Activated CD8-positive, alpha-beta T cell treated with anti-CD3 and anti-CD28 coated beads for 36 hours (primary cell): ENCODE measurements around the gene SFSWAP. TPM values are rescaled to one million over a fixed set of nuclear protein-coding genes. Genes with fewer than 3 reads are reported as not detected.

Source experiments
- ATAC-seq: fragments of 200-7000 bp; cut with Tn5 transposase; one replicate; pipeline ENCODE4 v1.10.0; 2021; ENCODE audit warnings: mild to moderate bottlenecking, moderate library complexity
- CTCF ChIA-PET: fragments of 350-600 bp; sonication (Branson Sonifier 250); formaldehyde crosslinking; loops from one replicate; lab custom pipeline; 2021; ENCODE audit warnings: antibody characterized with exemption; lab: Charles Lee
- POLR2A ChIA-PET: fragments of 350-600 bp; sonication (Branson Sonifier 250); formaldehyde crosslinking; loops from one replicate; lab custom pipeline; 2021; ENCODE audit warnings: antibody characterized with exemption; lab: Charles Lee
- DNase-seq: peaks from one replicate; pipeline ENCODE4 v3.0.0-alpha.2; 2020
- H3K27ac Mint-ChIP-seq: one replicate; pipeline ENCODE4 v1.8.0; 2021; ENCODE audit warnings: mild to moderate bottlenecking, mixed read lengths
- H3K27me3 Mint-ChIP-seq: one replicate; pipeline ENCODE4 v1.8.0; 2021; ENCODE audit warnings: mixed read lengths
- H3K36me3 Mint-ChIP-seq: one replicate; pipeline ENCODE4 v1.8.0; 2021; ENCODE audit warnings: low read depth, mixed read lengths
- H3K4me1 Mint-ChIP-seq: one replicate; pipeline ENCODE4 v1.8.0; 2021; ENCODE audit warnings: low read depth, mixed read lengths
- H3K4me3 Mint-ChIP-seq: one replicate; pipeline ENCODE4 v1.8.0; 2021; ENCODE audit warnings: mild to moderate bottlenecking, moderate library complexity, mixed read lengths
- H3K9me3 Mint-ChIP-seq: one replicate; pipeline ENCODE4 v1.8.0; 2021; ENCODE audit warnings: mixed read lengths
- CTCF ChIP-seq: fragments of 200-600 bp; IDR thresholded peaks from one replicate; pipeline ENCODE4 v1.8.0; 2022; ENCODE audit warnings: antibody characterized with exemption, mild to moderate bottlenecking
- intact Hi-C: fragments of 100-400 bp; cut with micrococcal nuclease; formaldehyde crosslinking; loops from one replicate; pipeline ENCODE4 v1.10.0; 2022
- total RNA-seq, 2 experiments: library from RNA; stranded (reverse); gene quantifications; one replicate each; pipeline ENCODE4 v1.2.3, GENCODE V29; 2021

SFSWAP gene
- total RNA-seq, 2 experiments from 2014 or later: 47.6 to 49.3 TPM

GRCh38 chr12:131844140-131844539, 133.2 kb downstream of the SFSWAP start:
- DNase-seq: no peak
- no peaks in the 10 kb centered on the region for H3K9me3 Mint-ChIP-seq
- TF ChIP-seq CTCF: no peak
- H3K27ac Mint-ChIP-seq: no peak overlapping the region
- no peaks in the 10 kb centered on the region for H3K27me3 Mint-ChIP-seq
- POLR2A ChIA-PET: no interaction called here
- CTCF ChIA-PET: no interaction called here
- no peaks in the 10 kb centered on the region for H3K36me3 Mint-ChIP-seq
- no peak overlapping the region for H3K4me3 Mint-ChIP-seq
- ATAC-seq: no peak
- intact Hi-C loops: no loop called here
- no peaks in the 10 kb centered on the region for H3K4me1 Mint-ChIP-seq

- Mint-ChIP-seq H3K36me3 (no peaks in the 10 kb centered on the region), H3K9me3 (no peaks in the 10 kb centered on the region), H3K4me3 (no peak overlapping the region), H3K27ac (no peak overlapping the region), H3K4me1 (no peaks in the 10 kb centered on the region), H3K27me3 (no peaks in the 10 kb centered on the region)
- ATAC-seq: no peak
- DNase-seq: no peak
- intact Hi-C loops: no loop called here
- CTCF ChIA-PET: no interaction called here
- POLR2A ChIA-PET: no interaction called here
- TF ChIP-seq CTCF: no peak
These were observed 133.8 kb downstream of the SFSWAP start for GRCh38 chr12:131844656-131845055.

DNA sequence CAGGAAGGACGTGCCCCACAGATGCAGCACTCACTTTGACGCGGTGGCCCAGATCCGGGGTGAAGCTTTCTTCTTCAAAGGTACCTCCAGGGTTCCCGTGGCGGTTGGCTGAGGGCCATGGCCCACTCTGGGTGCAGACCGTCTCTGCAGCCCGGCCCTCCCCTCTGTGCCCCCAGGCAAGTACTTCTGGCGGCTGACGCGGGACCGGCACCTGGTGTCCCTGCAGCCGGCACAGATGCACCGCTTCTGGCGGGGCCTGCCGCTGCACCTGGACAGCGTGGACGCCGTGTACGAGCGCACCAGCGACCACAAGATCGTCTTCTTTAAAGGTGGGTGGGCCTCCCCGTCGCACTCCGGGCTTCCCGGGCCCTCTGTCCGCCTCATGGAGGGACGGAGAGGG, 134.2 kb downstream of the SFSWAP start:
- intact Hi-C loops: no loop called here
- H3K27me3 Mint-ChIP-seq: no peaks in the 10 kb centered on the region
- ATAC-seq (no peak), DNase-seq (no peak)
- H3K4me1 Mint-ChIP-seq: no peaks in the 10 kb centered on the region
- H3K9me3 Mint-ChIP-seq: no peaks in the 10 kb centered on the region
- TF ChIP-seq CTCF: no peak
- POLR2A ChIA-PET: no interaction called here
- CTCF ChIA-PET: no interaction called here
- no peak overlapping the region for H3K27ac Mint-ChIP-seq
- H3K36me3 Mint-ChIP-seq: no peaks in the 10 kb centered on the region
- H3K4me3 Mint-ChIP-seq: no peak overlapping the region

GRCh38 chr12:131847456-131847855, 136.6 kb downstream of the SFSWAP start:
- ChIA-PET POLR2A (no interaction called here), CTCF (no interaction called here)
- Mint-ChIP-seq H3K27ac (no peak overlapping the region), H3K9me3 (no peaks in the 10 kb centered on the region), H3K4me3 (no peak overlapping the region), H3K36me3 (no peaks in the 10 kb centered on the region), H3K4me1 (no peaks in the 10 kb centered on the region), H3K27me3 (no peaks in the 10 kb centered on the region)
- no peak for TF ChIP-seq CTCF
- no peak for DNase-seq
- intact Hi-C loops: no loop called here
- ATAC-seq: no peak

GRCh38 chr12:131848753-131849152, 137.9 kb downstream of the SFSWAP start:
- no peak for TF ChIP-seq CTCF
- DNase-seq (no peak), ATAC-seq (no peak)
- Mint-ChIP-seq H3K27me3 (no peaks in the 10 kb centered on the region), H3K27ac (no peak overlapping the region), H3K4me1 (peaks cover 3% of the 10 kb centered on the region), H3K4me3 (no peak overlapping the region), H3K9me3 (no peaks in the 10 kb centered on the region), H3K36me3 (no peaks in the 10 kb centered on the region)
- ChIA-PET CTCF (no interaction called here), POLR2A (no interaction called here)
- intact Hi-C loops: no loop called here

Other genes starting within 250 kb of the SFSWAP start
- gene MMP17, start 117.3 kb downstream of the SFSWAP start, total RNA-seq: under 1 TPM in 1 of 2 experiments, not detected in 1; 0.60 TPM
- 10 to 100 TPM; 13.3 to 15.5 TPM for gene ULK1, start 183.5 kb downstream of the SFSWAP start, total RNA-seq
- gene PUS1, start 218.2 kb downstream of the SFSWAP start, total RNA-seq: 10 to 100 TPM; 68.2 to 71.7 TPM
- gene EP400, start 238.9 kb downstream of the SFSWAP start, total RNA-seq: 10 to 100 TPM; 45.6 to 46.1 TPM